GM12892 (cell line): Measurements from ENCODE around the gene DKKL1.

Experiments
- POLR2A ChIP-seq: IDR thresholded peaks from 2 replicates; pipeline ENCODE4 v1.6.1; 2011; ENCODE audit warnings: low read depth, low read length, control low read depth
- POLR2AphosphoS5 ChIP-seq: IDR thresholded peaks from 2 replicates; pipeline ENCODE4 v1.6.1; 2011; ENCODE audit warnings: low read depth, low read length, control low read depth
- TAF1 ChIP-seq: IDR thresholded peaks from 2 replicates; pipeline ENCODE4 v1.6.1; 2011; ENCODE audit warnings: low read depth, mild to moderate bottlenecking, control low read depth, low read length, borderline replicate concordance

DNA sequence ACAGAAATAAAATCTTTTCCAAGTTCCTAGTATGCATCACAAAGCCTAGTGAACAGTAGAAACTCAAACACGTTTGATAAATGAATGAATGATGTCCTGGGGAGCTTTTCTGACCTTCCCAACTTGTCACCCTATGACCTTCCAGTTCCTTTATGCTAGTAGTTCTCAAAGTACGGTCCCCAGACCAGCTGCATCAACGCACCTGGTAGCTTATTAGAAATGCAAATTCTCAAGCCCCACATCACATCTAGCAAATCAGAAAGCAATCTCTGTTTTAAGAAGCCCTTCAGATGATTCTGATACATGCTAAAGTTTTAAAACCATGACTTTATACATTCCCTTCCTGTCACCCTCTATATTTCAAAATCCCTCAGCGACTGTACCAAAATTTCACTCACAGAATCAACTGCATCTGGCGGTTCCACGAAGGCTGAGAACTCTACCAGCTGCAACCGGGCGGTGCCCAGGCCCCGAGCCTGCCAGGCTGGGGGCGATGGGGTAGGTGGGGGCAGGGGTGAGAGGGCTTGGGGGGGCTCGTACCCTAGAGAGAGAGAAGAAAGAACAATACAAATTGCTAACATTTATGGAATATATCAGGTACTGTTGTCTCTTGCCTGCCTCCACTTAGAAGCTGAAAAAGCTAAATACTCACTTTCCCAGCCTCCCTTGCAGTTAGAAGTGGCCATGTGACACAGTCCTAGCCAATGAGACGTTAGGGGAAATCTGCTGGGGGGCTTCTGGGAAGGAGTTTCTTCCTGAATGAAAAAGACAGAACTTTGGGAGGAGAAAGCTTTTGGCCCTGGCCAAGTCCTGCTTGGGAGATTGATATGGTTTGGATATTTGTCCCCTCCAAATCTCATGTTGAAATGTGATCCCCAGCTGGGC is 15.1 kb upstream of the DKKL1 start:
- TF ChIP-seq POLR2AphosphoS5 (no peak), POLR2A (no peak), TAF1 (no peak)
